A172 (cell line): Measurements from ENCODE around the gene CCT4. TPM values are rescaled to one million over a fixed set of nuclear protein-coding genes. Genes with fewer than 3 reads are reported as not detected.
"Not testable (repeated sequence)": the region's sequence is repeated elsewhere in the genome, so short reads cannot be mapped to it uniquely, and the experiment has no call there.

ENCODE experiments used
- DNase-seq: peaks from one replicate; pipeline ENCODE4 v3.0.0-alpha.2; 2015; ENCODE audit warnings: low spot score
- total RNA-seq: library from RNA; depleted of rRNA; stranded (reverse); fragments of >200 nt; shearing (Covaris generic); gene quantifications from 2 replicates; pipeline ENCODE4 v1.2.3, GENCODE V29; 2014

CCT4 gene
- total RNA-seq, 1 experiment from 2014 or later: 428 TPM

DNA sequence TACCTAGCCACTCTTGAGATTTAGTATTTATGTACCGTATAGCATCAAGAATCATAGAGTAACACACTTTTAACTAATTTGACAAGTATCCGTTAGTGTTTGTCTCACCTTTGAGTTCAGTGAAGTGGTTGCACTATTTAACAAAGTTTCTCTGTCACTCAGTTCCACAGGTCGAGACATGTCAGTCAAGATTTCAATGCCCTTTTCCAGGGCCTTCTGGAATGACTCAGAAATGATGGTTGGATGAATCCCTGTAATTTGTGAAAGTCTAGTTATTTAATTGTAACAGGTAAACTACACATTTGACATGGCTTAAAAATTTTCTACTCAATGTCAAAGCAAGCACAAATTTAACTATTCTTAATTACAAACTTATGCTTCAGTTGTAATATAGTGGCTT, 9.7 kb downstream of the CCT4 start:
- no peak for DNase-seq

- DNase-seq: no peak
Observed at GRCh38 chr2:61877571-61878245, 10.7 kb downstream of the CCT4 start.

GRCh38 chr2:61876400-61876799, 12.1 kb downstream of the CCT4 start:
- DNase-seq: no peak

DNA sequence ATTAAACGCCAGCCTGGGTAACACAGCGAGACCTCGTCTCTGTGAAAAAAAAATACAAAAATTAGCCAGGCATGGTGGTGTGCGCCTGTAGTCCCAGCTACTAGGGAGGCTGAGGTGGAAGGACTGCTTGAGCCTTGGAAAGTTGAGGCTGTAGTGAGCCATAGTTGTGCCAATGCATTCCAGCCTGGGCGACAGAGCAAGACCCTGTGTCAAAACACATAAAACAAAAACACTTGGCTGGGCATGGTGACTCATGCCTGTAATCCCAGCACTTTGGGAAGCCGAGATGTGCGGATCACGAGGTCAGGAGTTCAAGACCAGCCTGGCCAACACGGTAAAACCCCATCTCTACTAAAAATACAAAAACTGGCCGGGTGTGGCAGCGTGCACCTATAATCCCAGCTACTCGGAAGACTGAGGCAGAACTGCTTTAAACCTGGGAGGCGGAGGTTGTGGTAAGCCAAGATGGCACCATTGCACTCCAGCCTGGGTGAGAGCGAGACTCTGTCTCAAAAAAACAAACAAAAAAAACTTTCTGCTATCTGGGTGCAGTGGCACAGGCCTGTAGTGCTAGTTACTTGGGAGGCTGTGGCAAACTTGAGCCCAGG, 21.9 kb downstream of the CCT4 start:
- not testable (repeated sequence) for DNase-seq

- no peak for DNase-seq
Observed at GRCh38 chr2:61862085-61862484, 26.4 kb downstream of the CCT4 start.

- no peak for DNase-seq
Observed at GRCh38 chr2:61857224-61857623, 31.2 kb downstream of the CCT4 start.

GRCh38 chr2:61855318-61855613, 33.2 kb downstream of the CCT4 start:
- no peak for DNase-seq

GRCh38 chr2:61854564-61855317, 33.7 kb downstream of the CCT4 start:
- peak; percentile 99 for DNase-seq

DNA sequence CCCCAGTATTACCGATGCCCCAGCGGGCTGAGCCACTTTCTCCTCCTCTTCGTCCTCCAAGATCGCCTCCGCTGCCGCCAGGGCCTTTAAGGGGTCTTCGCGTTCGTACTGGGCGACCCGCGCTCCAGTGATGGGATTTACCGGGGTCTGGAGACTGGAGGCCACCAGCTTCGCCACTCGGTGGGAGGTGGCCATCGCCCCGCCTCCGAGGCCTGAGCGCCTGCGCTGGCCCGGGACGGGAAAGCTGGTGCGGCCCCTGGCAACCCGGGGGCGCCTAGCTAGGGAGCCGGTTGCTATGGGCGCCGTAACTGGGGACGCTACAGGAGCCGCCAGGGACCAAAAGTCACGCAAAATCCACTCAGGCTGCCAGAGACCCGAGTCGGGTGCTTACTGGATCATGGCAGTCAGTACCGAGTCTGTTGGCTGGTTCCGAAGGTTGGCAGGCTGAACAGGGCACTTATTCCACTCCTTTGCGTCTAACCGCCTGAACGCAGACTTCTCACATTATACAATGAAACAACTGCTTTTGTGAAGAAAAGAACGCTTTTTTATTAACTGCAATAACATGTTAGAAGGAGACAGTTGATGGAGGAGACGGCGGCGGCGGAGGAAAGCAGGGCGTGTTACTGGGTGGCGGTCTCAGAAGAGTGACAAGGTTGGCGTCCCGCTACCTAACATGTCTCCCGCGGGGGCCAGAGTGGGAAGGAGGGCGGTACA, 34.5 kb downstream of the CCT4 start, which contains the start of gene FAM161A:
Gene FAM161A, minus strand, starts transcription at position 214 of the 717 bp plus-strand sequence. Its CDS starts 19 bp downstream, at position 195.
- DNase-seq: peak; percentile 77

DNA sequence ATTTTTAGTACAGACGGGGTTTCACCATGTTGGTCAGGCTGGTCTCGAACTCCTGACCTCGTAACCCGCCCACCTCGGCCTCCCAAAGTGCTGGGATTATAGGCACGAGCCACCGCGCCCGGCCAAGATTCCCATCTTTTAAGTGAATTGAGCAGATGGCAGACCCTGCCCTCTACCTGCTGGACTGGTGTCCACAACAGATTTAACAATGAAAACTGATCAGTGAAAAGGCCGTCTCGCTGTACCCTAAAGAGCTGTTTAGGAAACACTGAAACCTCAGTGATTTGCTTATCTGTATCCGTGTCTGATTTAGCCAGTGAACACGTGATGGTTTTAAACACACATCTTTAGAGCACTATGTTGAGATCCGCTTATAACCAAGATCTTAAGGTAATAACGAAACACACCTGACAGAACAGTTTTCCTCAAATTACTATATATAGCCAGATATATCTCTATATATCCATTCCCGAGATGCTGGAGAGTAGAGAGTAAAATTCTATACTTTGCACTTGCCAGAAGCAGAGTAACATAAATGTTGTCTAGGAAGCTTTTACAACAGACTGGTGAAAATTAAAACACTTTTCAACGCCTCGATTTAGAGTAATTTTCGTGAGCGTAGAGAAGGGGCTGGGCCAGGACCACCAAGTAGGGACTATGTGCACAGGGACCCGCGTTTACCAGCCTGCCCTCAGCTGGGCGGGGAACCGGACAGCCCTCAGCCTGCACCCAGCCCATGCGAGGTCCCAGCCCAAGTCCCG, 35.2 kb downstream of the CCT4 start:
- DNase-seq: peak; percentile 25

- not testable (repeated sequence) for DNase-seq
Observed at GRCh38 chr2:61851270-61851669, 37.2 kb downstream of the CCT4 start.

DNA sequence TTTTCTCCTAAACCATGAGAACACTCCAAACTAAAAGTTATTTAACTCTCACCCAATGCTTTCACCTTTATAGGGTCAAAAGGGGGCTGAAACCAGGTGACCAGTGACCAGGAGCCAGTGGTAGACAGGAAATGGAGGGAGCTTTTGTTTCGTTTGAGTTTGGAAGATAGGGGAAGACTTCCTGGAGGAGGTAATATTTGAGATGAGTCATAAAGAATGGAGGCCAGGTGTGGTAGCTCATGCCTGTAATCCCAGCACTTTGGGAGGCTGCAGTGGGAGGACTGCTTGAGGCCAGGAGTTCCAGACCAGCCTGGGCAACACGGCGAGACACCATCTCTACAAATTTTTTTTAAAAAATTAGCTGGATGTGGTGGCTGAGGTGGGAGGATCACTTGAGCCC, 43.1 kb downstream of the CCT4 start:
- no peak for DNase-seq

- DNase-seq: no peak
Observed at GRCh38 chr2:61841286-61841685, 47.2 kb downstream of the CCT4 start.

GRCh38 chr2:61834893-61835292, 53.6 kb downstream of the CCT4 start:
- DNase-seq: no peak

DNA sequence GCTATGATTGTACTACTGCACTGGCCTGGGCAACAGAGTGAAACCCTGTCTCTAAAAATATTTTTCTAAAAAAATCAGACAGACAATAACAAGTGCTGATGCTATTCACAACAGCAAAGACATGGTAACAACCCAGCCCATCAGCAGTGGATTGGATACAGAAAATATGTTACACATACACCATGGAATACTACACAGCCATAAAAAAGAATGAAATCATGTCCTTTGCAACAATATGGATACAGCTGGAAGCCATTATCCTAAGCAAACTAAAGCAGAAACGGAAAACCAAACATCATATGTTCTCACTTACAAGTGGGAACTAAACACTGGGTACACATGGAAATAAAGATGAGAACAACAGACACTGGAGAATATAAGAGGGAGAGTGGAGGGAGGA, 54.5 kb downstream of the CCT4 start:
- DNase-seq: no peak

DNA sequence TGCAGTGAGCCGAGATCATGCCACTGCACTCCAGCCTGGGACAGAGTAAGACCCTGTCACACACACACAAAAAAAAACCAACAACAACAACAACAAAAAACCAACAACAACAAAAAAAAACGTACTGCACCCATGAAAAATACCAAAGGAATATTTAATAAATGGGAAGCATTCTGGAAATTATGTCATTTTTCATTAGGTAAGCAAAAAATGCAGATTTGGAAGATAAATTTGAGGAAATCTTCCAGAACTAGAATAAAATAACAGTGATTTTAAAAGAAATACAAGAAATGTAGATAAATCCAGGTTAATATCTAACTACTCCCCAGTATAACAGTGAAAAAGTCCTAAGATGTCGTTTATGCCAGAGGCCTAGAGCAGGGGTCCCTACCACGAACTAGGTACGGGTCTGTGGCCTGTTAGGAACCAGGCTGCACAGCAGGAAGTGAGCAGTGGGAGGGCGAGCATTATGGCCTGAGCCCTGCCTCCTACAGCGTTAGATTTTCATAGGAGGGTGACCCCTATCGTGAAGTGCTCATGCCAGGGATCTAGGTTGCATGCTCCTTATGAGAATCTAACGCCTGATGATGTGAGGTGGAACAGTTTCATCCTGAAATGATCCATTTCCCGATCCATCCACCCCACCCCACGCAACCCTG, 56.1 kb downstream of the CCT4 start:
- no peak for DNase-seq

DNA sequence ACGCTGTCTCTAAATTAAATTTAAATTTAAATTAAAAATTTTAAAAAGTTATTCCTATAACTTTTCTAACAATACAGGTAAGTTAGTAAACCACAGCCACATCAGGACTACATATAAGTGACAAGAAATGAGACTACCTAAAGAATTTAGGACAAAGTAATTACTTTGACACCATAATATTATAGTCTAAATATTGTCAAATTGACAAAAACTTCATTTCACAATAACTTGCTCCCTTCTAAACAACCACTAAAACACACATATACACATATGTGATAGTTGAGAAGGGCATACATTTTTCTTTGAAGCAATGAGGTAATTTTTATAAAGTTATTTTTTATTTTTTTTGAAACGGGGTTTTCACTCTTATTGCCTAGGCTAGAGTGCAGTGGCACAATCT, 66.2 kb downstream of the CCT4 start:
- DNase-seq: no peak
